ENCODE data around the gene C1orf94.

C1orf94 gene

DNA sequence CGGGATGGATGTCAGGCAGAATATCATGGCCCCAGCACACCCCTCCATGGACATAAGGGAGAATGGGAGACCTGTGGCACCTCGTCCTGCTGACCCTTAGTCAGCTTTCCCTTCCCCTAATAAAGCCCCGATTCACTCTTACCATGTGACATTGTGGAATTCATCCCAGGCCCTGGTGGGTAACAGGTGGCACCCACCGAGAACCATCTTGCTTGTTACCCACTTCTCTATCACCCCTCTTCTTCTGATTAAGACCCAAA is 44.6 kb upstream of the C1orf94 start:
- no peak for DNase-seq (ENCODE audit: low read depth)
- H3K4me3 ChIP-seq (ENCODE audit: low read length): no peak overlapping the region
- TF ChIP-seq, protein P1, sequence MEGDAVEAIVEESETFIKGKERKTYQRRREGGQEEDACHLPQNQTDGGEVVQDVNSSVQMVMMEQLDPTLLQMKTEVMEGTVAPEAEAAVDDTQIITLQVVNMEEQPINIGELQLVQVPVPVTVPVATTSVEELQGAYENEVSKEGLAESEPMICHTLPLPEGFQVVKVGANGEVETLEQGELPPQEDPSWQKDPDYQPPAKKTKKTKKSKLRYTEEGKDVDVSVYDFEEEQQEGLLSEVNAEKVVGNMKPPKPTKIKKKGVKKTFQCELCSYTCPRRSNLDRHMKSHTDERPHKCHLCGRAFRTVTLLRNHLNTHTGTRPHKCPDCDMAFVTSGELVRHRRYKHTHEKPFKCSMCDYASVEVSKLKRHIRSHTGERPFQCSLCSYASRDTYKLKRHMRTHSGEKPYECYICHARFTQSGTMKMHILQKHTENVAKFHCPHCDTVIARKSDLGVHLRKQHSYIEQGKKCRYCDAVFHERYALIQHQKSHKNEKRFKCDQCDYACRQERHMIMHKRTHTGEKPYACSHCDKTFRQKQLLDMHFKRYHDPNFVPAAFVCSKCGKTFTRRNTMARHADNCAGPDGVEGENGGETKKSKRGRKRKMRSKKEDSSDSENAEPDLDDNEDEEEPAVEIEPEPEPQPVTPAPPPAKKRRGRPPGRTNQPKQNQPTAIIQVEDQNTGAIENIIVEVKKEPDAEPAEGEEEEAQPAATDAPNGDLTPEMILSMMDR (conservative IDR thresholded peaks at IDR 0.05; ENCODE audit: low read length): no peak

DNA sequence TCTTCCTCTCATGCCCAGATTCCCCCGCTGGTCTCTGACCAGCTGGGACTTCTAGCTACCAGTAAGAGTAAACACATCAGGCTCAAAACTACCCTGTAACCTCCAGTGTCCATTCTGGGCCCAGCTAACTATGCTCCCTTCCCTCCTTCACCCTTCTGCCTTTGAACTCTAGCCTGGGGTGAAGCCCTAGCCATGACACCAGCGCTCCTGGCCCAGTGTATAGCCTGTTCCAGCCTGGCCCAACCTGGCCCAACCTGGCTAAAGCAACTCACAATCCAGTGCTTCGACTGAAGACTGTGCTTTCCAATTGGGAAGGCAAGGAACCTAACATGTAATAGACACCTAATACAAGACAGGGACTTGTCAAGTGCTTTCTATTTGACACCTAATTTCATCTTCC is 39.3 kb upstream of the C1orf94 start:
- H3K4me3 ChIP-seq (ENCODE audit: low read length): no peak overlapping the region
- DNase-seq (ENCODE audit: low read depth): no peak
- TF ChIP-seq, protein P1 (conservative IDR thresholded peaks at IDR 0.05; ENCODE audit: low read length): no peak

DNA sequence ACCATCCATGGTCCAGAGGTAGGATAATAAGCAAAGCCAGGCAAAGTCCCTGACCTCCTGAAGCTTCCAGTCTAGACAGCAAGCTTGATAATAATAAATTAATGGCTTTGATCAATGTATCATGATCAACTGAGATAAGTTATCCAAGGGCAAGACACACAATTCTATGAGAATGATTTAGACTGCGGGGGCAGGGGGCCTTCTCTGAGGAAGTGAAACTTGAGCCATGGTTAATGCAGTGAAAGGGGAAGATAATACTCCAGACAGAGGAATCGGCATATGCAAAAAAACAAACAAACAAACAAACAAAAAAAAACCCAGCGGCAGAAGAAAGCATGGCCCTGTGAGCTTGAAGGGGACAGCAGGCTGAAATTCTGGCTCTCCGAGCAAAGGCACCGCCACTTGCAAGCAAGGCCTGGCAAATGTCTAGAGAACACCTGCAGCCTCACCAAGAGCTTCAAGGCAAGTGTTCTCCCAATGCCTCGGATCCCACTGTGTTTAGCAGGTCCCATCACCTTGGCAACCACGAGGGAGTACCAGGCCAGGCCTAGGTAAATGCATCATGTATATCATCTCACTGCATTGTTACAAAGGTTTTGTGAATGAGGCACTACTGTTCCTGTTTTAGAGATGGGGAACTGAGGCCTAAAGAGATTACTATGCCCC is 36.6 kb upstream of the C1orf94 start:
- DNase-seq (ENCODE audit: low read depth): no peak
- TF ChIP-seq, protein P1 (conservative IDR thresholded peaks at IDR 0.05; ENCODE audit: low read length): no peak
- no peak overlapping the region for H3K4me3 ChIP-seq (ENCODE audit: low read length)

DNA sequence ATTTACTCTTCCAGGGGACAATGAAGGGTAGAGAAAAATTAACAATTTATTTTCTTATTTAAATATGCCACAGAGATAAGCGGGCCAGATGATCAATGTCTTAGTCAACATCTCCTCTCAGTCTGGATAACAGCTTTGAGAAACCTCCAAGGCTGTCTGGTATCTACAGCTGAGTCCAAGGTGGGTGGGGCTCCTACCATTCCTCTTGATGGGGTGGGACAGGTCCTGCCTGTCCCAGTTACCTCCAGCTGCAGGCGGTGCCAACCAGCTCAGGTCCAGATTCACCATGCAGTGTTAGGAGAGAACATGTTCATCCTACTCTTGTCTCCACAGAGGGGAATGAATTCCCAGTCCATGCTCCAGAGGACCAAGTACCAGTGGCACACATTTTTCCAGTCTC is 32.7 kb upstream of the C1orf94 start:
- no peak overlapping the region for H3K4me3 ChIP-seq (ENCODE audit: low read length)
- TF ChIP-seq, protein P1 (conservative IDR thresholded peaks at IDR 0.05; ENCODE audit: low read length): no peak
- DNase-seq (ENCODE audit: low read depth): no peak

DNA sequence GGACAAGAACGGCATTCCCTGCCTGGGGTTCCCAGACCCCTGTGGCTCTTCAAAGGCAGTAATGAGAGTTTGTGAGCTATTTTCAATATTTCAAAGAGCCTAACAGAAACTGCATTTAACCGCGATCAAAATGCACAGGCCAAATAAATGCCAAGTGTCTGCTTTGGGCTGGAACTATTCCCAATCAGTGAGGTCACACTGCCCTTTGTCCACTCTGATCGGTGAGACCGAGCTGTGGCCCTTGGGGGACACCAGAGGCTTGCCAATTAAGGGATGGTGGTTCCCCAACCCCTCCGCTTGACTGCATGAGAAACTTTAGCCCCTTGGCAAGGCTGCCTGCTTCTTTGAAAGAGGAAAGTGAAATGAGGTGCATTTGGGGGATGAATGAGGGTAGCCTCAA is 31.9 kb upstream of the C1orf94 start:
- TF ChIP-seq, protein P1 (conservative IDR thresholded peaks at IDR 0.05; ENCODE audit: low read length): no peak
- DNase-seq (ENCODE audit: low read depth): no peak
- H3K4me3 ChIP-seq (ENCODE audit: low read length): no peak overlapping the region

DNA sequence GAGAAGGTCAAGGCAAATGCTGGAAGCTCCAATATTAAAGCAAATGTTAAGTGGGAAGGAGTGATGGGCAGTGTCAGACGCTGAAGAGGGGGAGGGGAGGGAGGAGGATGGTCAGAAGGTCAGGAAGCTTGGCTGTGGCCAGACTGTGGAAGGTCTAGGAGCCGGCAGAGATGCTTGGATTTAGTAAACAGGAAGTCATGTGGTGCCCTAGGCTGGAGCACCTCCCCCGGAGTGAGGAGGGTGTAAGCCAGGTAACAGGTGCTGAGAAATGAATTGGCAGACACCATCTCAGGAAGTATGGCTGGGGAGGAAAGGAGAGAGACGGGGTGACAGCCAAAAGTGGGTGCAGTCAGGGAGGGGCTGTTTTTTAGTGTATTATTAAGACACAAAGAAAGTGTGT is 29.4 kb upstream of the C1orf94 start:
- TF ChIP-seq, protein P1 (conservative IDR thresholded peaks at IDR 0.05; ENCODE audit: low read length): no peak
- DNase-seq (ENCODE audit: low read depth): no peak

DNA sequence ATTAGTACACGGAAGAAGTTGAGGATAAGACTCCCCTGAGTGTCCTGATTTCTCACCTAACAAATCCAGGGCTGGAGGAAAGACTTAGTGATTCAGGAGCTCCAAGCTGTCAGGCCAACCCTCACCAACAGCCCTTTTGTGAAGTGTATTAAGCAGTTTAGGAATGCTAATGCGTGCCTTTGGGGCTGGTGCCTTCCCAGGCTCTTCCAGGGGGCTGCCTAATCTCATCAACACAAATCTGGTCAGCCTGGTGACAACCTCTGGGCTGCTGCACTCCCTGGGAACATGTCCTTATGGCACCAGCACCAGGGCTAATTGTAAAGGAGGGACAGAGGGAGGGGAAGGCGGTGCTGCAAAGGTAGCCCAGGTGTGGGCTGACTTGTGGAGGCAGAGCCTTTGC is 27.2 kb upstream of the C1orf94 start:
- no peak for DNase-seq (ENCODE audit: low read depth)
- H3K4me3 ChIP-seq (ENCODE audit: low read length): no peak overlapping the region
- TF ChIP-seq, protein P1 (conservative IDR thresholded peaks at IDR 0.05; ENCODE audit: low read length): no peak

More for the DNA sequence above, 29.4 kb upstream of the C1orf94 start:
- no peak overlapping the region for H3K4me3 ChIP-seq (ENCODE audit: low read length)
